Thyroid gland (tissue), 4 donors: ENCODE measurements around the gene PLXNA4.

Source experiments
- CTCF ChIP-seq, 6 experiments: fragments of 200-600 bp in 3 of 6; fragments of 450-650 bp in 3 of 6; sonication (generic) in 3 of 6; IDR thresholded peaks; one replicate each; pipeline ENCODE4 v1.5.1; 2016 to 2019; ENCODE audit warnings: antibody characterized with exemption in 6 of 6, mild to moderate bottlenecking in 2 of 6, inconsistent platforms in 1 of 6, moderate library complexity in 1 of 6
- POLR2A ChIP-seq, 2 donors: fragments of 450-650 bp; IDR thresholded peaks; one replicate each; pipeline ENCODE4 v1.6.1; 2017; ENCODE audit warnings: antibody characterized with exemption in 2 of 2, mild to moderate bottlenecking in 2 of 2, moderate library complexity in 1 of 2

- no peak for TF ChIP-seq CTCF (IDR thresholded peaks at IDR 0.05)
- TF ChIP-seq POLR2A (IDR thresholded peaks at IDR 0.05) = no peak
Observed at GRCh38 chr7:132328047-132328620, 248.1 kb downstream of the PLXNA4 start.
